GM23248 (cell line): ENCODE data around the gene IRX5.

Experiments
- EZH2 ChIP-seq: fragments of 200-600 bp; sonication (generic); IDR thresholded peaks from 2 replicates; pipeline ENCODE4 v1.6.1; 2018; ENCODE audit warnings: antibody characterized with exemption, mild to moderate bottlenecking; ENCODE audit not compliant: insufficient read depth, poor library complexity, severe bottlenecking
- EZH2phosphoT487 ChIP-seq: fragments of 200-600 bp; sonication (generic); IDR thresholded peaks from 2 replicates; pipeline ENCODE4 v1.6.1; 2018; ENCODE audit warnings: antibody characterized with exemption, moderate library complexity, mild to moderate bottlenecking, low read depth; ENCODE audit not compliant: insufficient read depth

DNA sequence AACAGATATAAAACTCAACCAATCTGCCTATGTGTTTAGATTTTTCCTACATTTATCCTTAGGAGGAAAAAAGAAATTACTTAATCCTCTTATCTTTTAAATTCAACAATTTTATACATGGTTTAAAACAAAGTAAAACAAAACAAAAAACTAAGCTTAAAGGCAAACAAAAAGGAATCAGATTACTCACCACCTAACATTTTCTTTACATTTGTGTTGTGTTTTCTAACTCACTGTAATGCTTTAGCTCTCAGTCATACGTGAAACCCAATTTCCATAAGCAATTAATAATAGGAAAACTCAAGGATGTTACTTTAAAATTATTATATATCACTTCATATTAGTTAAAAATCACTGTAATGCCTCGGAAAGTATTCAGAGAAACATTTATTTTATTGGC, 6.7 kb upstream of the IRX5 start:
- no peak for TF ChIP-seq EZH2
- TF ChIP-seq EZH2phosphoT487 = no peak
